ENCODE data around the gene FNBP1.

FNBP1 gene

GRCh38 chr9:129968690-129969485, 74.1 kb downstream of the FNBP1 start (continued):
- TF ChIP-seq ZNF776 (tag by site-specific recombination; IDR thresholded peaks at IDR 0.05; ENCODE audit: borderline replicate concordance) (no peak), ZBTB49 (tag by site-specific recombination; IDR thresholded peaks at IDR 0.05; ENCODE audit: low read depth) (no peak), ZNF843 (tag by site-specific recombination; IDR thresholded peaks at IDR 0.05) (no peak; the same call in 1 of the 2 replicates), REST (tag by site-specific recombination; IDR thresholded peaks at IDR 0.05) (no peak), ZSCAN16 (tag by site-specific recombination; IDR thresholded peaks at IDR 0.05) (no peak), ZSCAN30 (tag by site-specific recombination; IDR thresholded peaks at IDR 0.05) (no peak), ZNF121 (tag by site-specific recombination; IDR thresholded peaks at IDR 0.05) (no peak), TSHZ1 (tag by site-specific recombination; IDR thresholded peaks at IDR 0.05; ENCODE audit: borderline replicate concordance) (no peak), ZNF555 (tag by site-specific recombination; conservative IDR thresholded peaks at IDR 0.05) (no peak), ZNF202 (tag by site-specific recombination; IDR thresholded peaks at IDR 0.05; ENCODE audit: borderline replicate concordance) (no peak), ZFHX2 (tag by site-specific recombination; conservative IDR thresholded peaks at IDR 0.05) (peak; percentile 77), GLI2 (tag by site-specific recombination; IDR thresholded peaks at IDR 0.05; ENCODE audit: borderline replicate concordance, low read depth) (peak; percentile 48; the same call in 1 of the 2 replicates), ZNF510 (tag by site-specific recombination; IDR thresholded peaks at IDR 0.05; ENCODE audit: insufficient replicate concordance) (no peak), ZBTB7A (tag by site-specific recombination; IDR thresholded peaks at IDR 0.05; ENCODE audit: low read depth) (no peak), ZNF335 (tag by site-specific recombination; conservative IDR thresholded peaks at IDR 0.05) (no peak), GLIS2 (tag by site-specific recombination; IDR thresholded peaks at IDR 0.05) (no peak), ZNF768 (tag by site-specific recombination; IDR thresholded peaks at IDR 0.05) (no peak), OVOL3 (tag by site-specific recombination; IDR thresholded peaks at IDR 0.05) (no peak), ZEB2 (tag by site-specific recombination; IDR thresholded peaks at IDR 0.05) (peak; percentile 50; the same call in 1 of the 2 replicates), ZNF629 (tag by site-specific recombination; IDR thresholded peaks at IDR 0.05) (peak; percentile 72), CTCF (tag by site-specific recombination; IDR thresholded peaks at IDR 0.05) (no peak), ZSCAN18 (tag by site-specific recombination; IDR thresholded peaks at IDR 0.05) (no peak), YY2 (tag by site-specific recombination; IDR thresholded peaks at IDR 0.05) (no peak), BCL6B (tag by site-specific recombination; IDR thresholded peaks at IDR 0.05) (no peak), KLF16 (tag by site-specific recombination; IDR thresholded peaks at IDR 0.05) (no peak)
